GM12874 (cell line): ENCODE data around the gene PHKA2.

Experiments used
- CTCF ChIP-seq: IDR thresholded peaks from 2 replicates; pipeline ENCODE4 v1.5.1; 2011; ENCODE audit warnings: low read depth, mild to moderate bottlenecking, control low read depth, low read length, moderate library complexity; ENCODE audit not compliant: insufficient read depth

PHKA2 gene

GRCh38 chrX:18906286-18906685 is 77.6 kb downstream of the PHKA2 start:
- TF ChIP-seq CTCF = no peak

DNA sequence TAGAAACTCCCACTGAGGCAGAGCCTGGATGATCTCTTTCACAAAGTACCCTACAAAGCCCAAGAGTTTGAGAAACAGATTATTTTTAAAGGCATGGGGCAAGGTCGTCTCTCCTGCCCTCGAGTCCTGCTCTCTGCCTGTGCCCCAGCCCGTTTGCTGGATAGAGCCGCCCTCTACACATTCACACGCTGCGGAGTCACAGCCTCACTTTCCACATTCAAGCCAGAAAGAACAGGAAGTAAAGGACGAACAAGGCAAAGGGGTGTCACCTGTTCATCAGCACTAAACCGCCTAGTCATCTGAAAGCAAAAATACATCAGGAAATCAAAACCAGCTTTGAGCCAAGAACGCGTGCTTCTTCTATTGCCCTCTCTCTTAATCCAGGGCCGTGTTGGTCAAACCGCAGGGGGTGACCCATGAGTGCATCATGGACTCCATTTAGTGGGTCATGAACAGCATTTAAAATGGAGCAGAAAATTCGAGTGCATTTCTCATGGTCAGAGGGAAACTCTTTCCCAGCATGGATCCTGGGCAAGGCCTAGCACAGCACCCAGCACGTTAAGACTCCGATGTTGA is 83.4 kb downstream of the PHKA2 start:
- no peak for TF ChIP-seq CTCF

- peak; percentile 33; the same call in 1 of the 2 replicates for TF ChIP-seq CTCF
Observed at GRCh38 chrX:18899796-18900380, 84.0 kb downstream of the PHKA2 start.

DNA sequence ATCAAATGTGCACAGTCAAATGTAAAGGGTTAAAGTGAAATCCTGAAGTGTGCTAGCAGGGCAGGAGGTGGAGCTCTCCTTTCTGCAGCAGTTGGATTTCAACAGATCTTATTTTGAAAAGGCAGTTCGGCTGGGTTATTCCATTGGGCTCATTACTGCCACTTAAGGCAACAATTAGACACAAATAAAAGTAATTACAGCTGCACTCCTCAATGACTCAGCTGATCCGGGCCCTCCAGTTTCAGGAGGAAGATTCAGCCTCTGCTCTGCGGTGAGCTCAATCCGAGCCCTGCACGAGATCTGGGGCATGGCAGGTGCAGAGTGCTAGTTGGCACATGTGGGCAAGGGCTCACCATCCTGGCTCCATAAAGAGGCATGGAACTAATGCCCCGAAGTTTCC is 85.4 kb downstream of the PHKA2 start:
- TF ChIP-seq CTCF = no peak

DNA sequence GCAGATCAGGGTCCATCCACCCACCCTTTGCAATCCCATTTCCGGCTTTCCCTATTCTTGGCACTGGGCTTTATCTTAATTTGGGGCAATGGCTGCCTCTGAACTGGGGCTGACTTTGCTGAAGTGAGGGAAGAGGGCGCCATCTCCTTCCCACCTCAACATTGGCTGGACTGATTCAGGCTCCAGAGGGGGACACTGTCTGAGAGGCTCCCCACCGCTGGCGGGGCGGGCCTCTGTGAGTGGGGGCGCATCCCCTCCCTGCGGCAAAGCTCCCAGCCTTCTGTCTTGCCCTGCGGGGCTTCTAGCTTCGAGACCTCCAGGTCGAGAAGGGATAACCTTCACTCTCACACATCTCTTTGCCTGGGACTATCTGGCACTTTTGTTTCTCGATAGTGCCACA is 85.8 kb downstream of the PHKA2 start:
- TF ChIP-seq CTCF = no peak

DNA sequence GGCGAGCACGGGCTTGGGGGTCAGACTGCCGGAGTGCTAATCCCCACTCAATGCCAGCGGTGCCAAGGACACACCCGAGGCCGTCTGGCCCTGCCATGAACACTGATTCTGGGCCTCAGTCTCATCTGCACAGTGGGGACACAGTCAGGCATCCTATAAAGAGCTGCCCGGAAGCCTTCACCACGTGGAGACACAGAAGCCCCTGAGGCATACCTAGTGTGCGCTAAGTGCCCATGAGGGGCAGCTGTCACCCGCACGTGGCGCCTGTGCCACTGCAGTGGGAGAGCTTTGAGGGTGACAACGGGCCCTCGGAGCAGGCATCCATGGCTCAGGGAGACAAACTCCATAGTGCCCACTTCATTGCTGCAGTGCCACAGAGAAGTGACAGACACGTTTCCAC is 86.3 kb downstream of the PHKA2 start:
- no peak for TF ChIP-seq CTCF

- no peak for TF ChIP-seq CTCF
Observed at GRCh38 chrX:18896680-18897544, 87.0 kb downstream of the PHKA2 start.
